Thoracic aorta (tissue), 2 donors: ENCODE results near the gene NFILZ. TPM values are rescaled to one million over a fixed set of nuclear protein-coding genes. Genes with fewer than 3 reads are reported as not detected.

Experiments used
- ATAC-seq: fragments of 150-250 bp; one replicate; pipeline ENCODE4 v1.8.0; 2017; ENCODE audit warnings: low read depth; ENCODE audit not compliant: insufficient number of reproducible peaks, low FRiP score
- DNase-seq: peaks from one replicate; pipeline ENCODE4 v3.0.0-alpha.2; 2020; ENCODE audit warnings: low spot score
- H3K27ac ChIP-seq, 2 donors: fragments of 200-600 bp; sonication (generic); 1 replicate in 1 of 2; 2 replicates in 1 of 2; pipeline ENCODE4 v1.5.1; 2016; ENCODE audit warnings: mild to moderate bottlenecking in 2 of 2, moderate library complexity in 2 of 2
- H3K27me3 ChIP-seq: fragments of 200-600 bp; sonication (generic); replicated peaks from 2 replicates; pipeline ENCODE4 v1.6.0; 2016; ENCODE audit warnings: mild to moderate bottlenecking; ENCODE audit not compliant: insufficient read depth
- H3K36me3 ChIP-seq: fragments of 200-600 bp; sonication (generic); one replicate; pipeline ENCODE4 v1.5.1; 2016
- H3K4me1 ChIP-seq, 2 donors: fragments of 200-600 bp; sonication (generic); 1 replicate in 1 of 2; 2 replicates in 1 of 2; pipeline versions ENCODE4 v1.5.1 to v1.6.0; 2016; ENCODE audit warnings: low read depth in 2 of 2, mild to moderate bottlenecking in 1 of 2; ENCODE audit not compliant: control insufficient read depth in 1 of 2
- H3K4me3 ChIP-seq: fragments of 200-600 bp; sonication (generic); 2 replicates; pipeline ENCODE4 v1.5.1; 2016; ENCODE audit warnings: mild to moderate bottlenecking
- H3K9me3 ChIP-seq: fragments of 200-600 bp; sonication (generic); 2 replicates; pipeline ENCODE4 v1.5.1; 2016
- CTCF ChIP-seq: fragments of 200-600 bp; sonication (generic); IDR thresholded peaks from one replicate; pipeline ENCODE4 v1.5.1; 2019; ENCODE audit warnings: antibody characterized with exemption
- total RNA-seq, 2 donors: library from RNA; depleted of rRNA; stranded (reverse); fragments of >200 nt; gene quantifications; one replicate each; pipeline versions ENCODE4 v1.1.0 to v1.2.3, GENCODE V29; 2016

NFILZ gene
- total RNA-seq, 2 donors from 2014 or later: not detected

- no peak for DNase-seq
- no peak for TF ChIP-seq CTCF
- H3K27ac ChIP-seq: no peak overlapping the region
- no peaks in the 10 kb centered on the region for H3K36me3 ChIP-seq
- H3K9me3 ChIP-seq: no peaks in the 10 kb centered on the region
- peaks cover 0 to under 1% of the 10 kb centered on the region in 2 donors for H3K4me1 ChIP-seq
- H3K4me3 ChIP-seq: no peak overlapping the region
- ATAC-seq: no peak
- no peaks in the 10 kb centered on the region for H3K27me3 ChIP-seq
Observed at GRCh38 chr19:8659905-8660304, 29.5 kb downstream of the NFILZ start.

GRCh38 chr19:8662263-8662662 lies 31.8 kb downstream of the NFILZ start:
- H3K27me3 ChIP-seq: no peaks in the 10 kb centered on the region
- no peaks in the 10 kb centered on the region for H3K9me3 ChIP-seq
- H3K4me3 ChIP-seq: no peak overlapping the region
- DNase-seq (no peak), ATAC-seq (no peak)
- H3K4me1 ChIP-seq: no peaks in the 10 kb centered on the region
- no peak for TF ChIP-seq CTCF
- H3K36me3 ChIP-seq: no peaks in the 10 kb centered on the region
- no peak overlapping the region for H3K27ac ChIP-seq

- no peak for ATAC-seq
- no peaks in the 10 kb centered on the region for H3K36me3 ChIP-seq
- peak overlapping the region; percentile 31 for H3K4me3 ChIP-seq
- H3K9me3 ChIP-seq: no peaks in the 10 kb centered on the region
- H3K27me3 ChIP-seq: no peaks in the 10 kb centered on the region
- DNase-seq: no peak
- H3K27ac ChIP-seq: no peak overlapping the region
- no peak for TF ChIP-seq CTCF
- no peaks in the 10 kb centered on the region for H3K4me1 ChIP-seq
Observed at GRCh38 chr19:8663920-8664670, 33.7 kb downstream of the NFILZ start.

GRCh38 chr19:8664671-8665057 lies 34.2 kb downstream of the NFILZ start:
- Histone ChIP-seq H3K4me1 (no peaks in the 10 kb centered on the region), H3K27me3 (no peaks in the 10 kb centered on the region), H3K9me3 (no peaks in the 10 kb centered on the region), H3K4me3 (peak overlapping the region; percentile 31), H3K27ac (no peak overlapping the region), H3K36me3 (no peaks in the 10 kb centered on the region)
- DNase-seq (no peak), ATAC-seq (no peak)
- TF ChIP-seq CTCF: no peak

DNA sequence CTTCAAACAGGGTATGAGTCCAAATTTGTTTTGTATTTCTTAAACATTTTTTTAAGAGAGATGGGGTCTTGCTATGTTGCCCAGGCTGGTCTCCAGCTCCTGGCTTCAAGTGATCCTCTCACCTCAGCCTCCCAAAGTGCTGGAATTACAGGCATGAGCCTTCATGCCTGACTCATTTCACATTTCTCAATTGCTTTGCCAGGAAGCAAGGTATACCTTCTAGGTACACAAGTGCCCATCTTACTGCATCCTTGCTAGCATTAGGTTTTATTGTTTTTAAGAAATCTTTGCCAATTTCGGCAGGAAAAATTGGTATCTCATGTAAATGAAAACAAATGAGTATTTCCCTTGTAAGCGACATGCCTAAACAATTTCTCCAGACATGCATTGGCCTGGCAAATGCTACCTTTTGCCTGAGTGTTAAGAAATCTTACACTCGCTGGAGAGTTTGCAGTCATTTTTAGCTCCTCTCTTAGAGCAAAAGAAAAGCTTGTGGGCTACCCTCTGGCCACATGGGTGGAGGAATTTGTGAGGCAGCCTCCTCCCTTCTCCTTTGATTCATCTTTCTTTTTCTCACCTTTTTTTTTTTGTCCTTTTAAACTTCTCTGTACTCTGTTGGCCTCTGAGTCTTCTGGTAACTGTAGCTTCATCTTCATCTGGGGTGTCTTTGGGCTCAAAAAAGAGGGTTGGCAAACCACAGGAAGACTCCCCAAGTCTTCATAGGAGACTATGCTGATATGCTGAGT lies 35.2 kb downstream of the NFILZ start:
- ATAC-seq: no peak

More for the DNA sequence above, 35.2 kb downstream of the NFILZ start:
- Histone ChIP-seq H3K27ac (no peak overlapping the region), H3K4me1 (no peaks in the 10 kb centered on the region), H3K4me3 (no peak overlapping the region), H3K9me3 (no peaks in the 10 kb centered on the region), H3K27me3 (no peaks in the 10 kb centered on the region), H3K36me3 (no peaks in the 10 kb centered on the region)
- TF ChIP-seq CTCF: no peak
- DNase-seq: no peak
